GM12878 (cell line): Measurements from ENCODE around the gene RBBP9. TPM values are rescaled to one million over a fixed set of nuclear protein-coding genes. Genes with fewer than 3 reads are reported as not detected.

Source experiments
- ATAC-seq: fragments of 200-7000 bp; cut with Tn5 transposase; 3 replicates; pipeline ENCODE4 v1.9.1; 2020; ENCODE audit warnings: mild to moderate bottlenecking, moderate library complexity
- BruUV-seq: library from RNA; stranded (reverse); fragments of 400-500 nt; replicated peaks from 2 replicates; lab custom pipeline; 2021; lab: Mats Ljungman, UMichigan
- CTCF ChIA-PET: fragments of 300-600 bp; sonication (Branson Sonifier 250); formaldehyde crosslinking; extraction: SDS; loops from one replicate; lab custom pipeline; 2021; ENCODE audit warnings: inconsistent platforms; lab: Yijun Ruan, JAX
- POLR2A ChIA-PET: fragments of 350-600 bp; formaldehyde crosslinking; extraction: SDS; loops from one replicate; lab custom pipeline; 2021; ENCODE audit warnings: inconsistent platforms; lab: Charles Lee
- RAD21 ChIA-PET: fragments of 300-600 bp; sonication (Branson Sonifier 250); formaldehyde crosslinking; loops from one replicate; lab custom pipeline; 2023; ENCODE audit warnings: antibody characterized with exemption; ENCODE audit not compliant: unreplicated experiment; lab: Charles Lee
- SMC1A ChIA-PET: fragments of 300-600 bp; sonication (Branson Sonifier 250); formaldehyde crosslinking; loops from one replicate; lab custom pipeline; 2023; ENCODE audit not compliant: unreplicated experiment, uncharacterized antibody; lab: Charles Lee
- DNase-seq: peaks from one replicate; pipeline ENCODE4 v3.0.0-alpha.2; 2011; ENCODE audit warnings: low read depth, low spot score
- FAIRE-seq: peaks from 3 replicates; lab custom pipeline; 2011; peaks lifted over from hg19 to GRCh38; lab: Jason Lieb, UNC
- H2AFZ ChIP-seq: 2 replicates; pipeline ENCODE4 v1.6.0; 2011; ENCODE audit warnings: low read depth, low read length, control low read depth; ENCODE audit not compliant: control insufficient read depth
- H3K27ac ChIP-seq: 2 replicates; pipeline ENCODE4 v1.5.1; 2011; ENCODE audit warnings: control low read depth; ENCODE audit not compliant: control insufficient read depth, insufficient read depth
- H3K27me3 ChIP-seq, 2 experiments: replicated peaks in 1 of 2; 2 replicates each; pipeline versions ENCODE4 v1.6.0 to v1.6.1; 2011; ENCODE audit warnings: low read length in 1 of 2; ENCODE audit not compliant: control insufficient read depth in 2 of 2, insufficient read depth in 2 of 2
- H3K36me3 ChIP-seq, 2 experiments: 2 replicates each; pipeline ENCODE4 v1.5.1; 2011; ENCODE audit warnings: low read length in 1 of 2; ENCODE audit not compliant: control insufficient read depth in 2 of 2, insufficient read depth in 2 of 2
- H3K4me1 ChIP-seq: 2 replicates; pipeline ENCODE4 v1.6.1; 2011; ENCODE audit warnings: mild to moderate bottlenecking, low read length, moderate library complexity, mixed read lengths; ENCODE audit not compliant: control insufficient read depth, insufficient read depth
- H3K4me2 ChIP-seq: 2 replicates; pipeline ENCODE4 v1.6.0; 2011; ENCODE audit warnings: control low read depth; ENCODE audit not compliant: control insufficient read depth, insufficient read depth
- H3K4me3 ChIP-seq: fragments of 200-600 bp; sonication (generic); 2 replicates; pipeline ENCODE4 v1.5.1; 2016
- H3K79me2 ChIP-seq: 2 replicates; pipeline ENCODE4 v1.6.0; 2011; ENCODE audit warnings: low read length; ENCODE audit not compliant: control insufficient read depth, insufficient read depth
- H3K9ac ChIP-seq: 2 replicates; pipeline ENCODE4 v1.8.0; 2011; ENCODE audit warnings: low read length, control low read depth, mixed read lengths; ENCODE audit not compliant: control insufficient read depth, insufficient read depth
- H3K9me3 ChIP-seq: replicated peaks from 3 replicates; pipeline ENCODE4 v1.5.1; 2011; ENCODE audit warnings: mild to moderate bottlenecking, low read length; ENCODE audit not compliant: control insufficient read depth, insufficient read depth
- H4K20me1 ChIP-seq: 2 replicates; pipeline ENCODE4 v1.6.0; 2011; ENCODE audit not compliant: control insufficient read depth, insufficient read depth
- CBX3 ChIP-seq: fragments of 200-600 bp; sonication (generic); IDR thresholded peaks from 2 replicates; pipeline ENCODE4 v1.6.1; 2016; ENCODE audit warnings: low read depth, borderline replicate concordance
- ETV6 ChIP-seq, 2 experiments: fragments of 450-650 bp in 1 of 2; IDR thresholded peaks in 1 of 2; conservative IDR thresholded peaks in 1 of 2; 2 replicates each; pipeline ENCODE4 v1.6.1; 2014; ENCODE audit warnings: antibody characterized with exemption in 1 of 2, borderline replicate concordance in 1 of 2, low read depth in 1 of 2, mild to moderate bottlenecking in 1 of 2, moderate library complexity in 1 of 2
- JUNB ChIP-seq: IDR thresholded peaks from 2 replicates; pipeline ENCODE4 v1.6.1; 2016; ENCODE audit warnings: antibody characterized with exemption, mild to moderate bottlenecking
- KDM1A ChIP-seq: fragments of 200-600 bp; sonication (generic); IDR thresholded peaks from 2 replicates; pipeline ENCODE4 v1.6.1; 2016; ENCODE audit warnings: borderline replicate concordance
- KLF5 ChIP-seq: fragments of 450-650 bp; IDR thresholded peaks from 2 replicates; pipeline ENCODE4 v1.6.1; 2014; ENCODE audit warnings: mild to moderate bottlenecking; ENCODE audit not compliant: partially characterized antibody
- SIN3A ChIP-seq: IDR thresholded peaks from 2 replicates; pipeline ENCODE4 v1.6.1; 2012; ENCODE audit warnings: low read depth, low read length, improper control_type of control experiment
- SPI1 ChIP-seq: IDR thresholded peaks from 2 replicates; pipeline ENCODE4 v1.6.1; 2011; ENCODE audit warnings: low read depth, mild to moderate bottlenecking, low read length, moderate library complexity, borderline replicate concordance; ENCODE audit not compliant: insufficient read depth
- TAF1 ChIP-seq: IDR thresholded peaks from 2 replicates; pipeline ENCODE4 v1.6.1; 2011; ENCODE audit warnings: mild to moderate bottlenecking, low read depth, low read length, borderline replicate concordance
- WGBS: methylation state at CpG from one replicate; pipeline ENCODE4 v1.1.6; 2016; ENCODE audit warnings: low lambda C conversion rate; ENCODE audit not compliant: insufficient replicate concordance, insufficient coverage; ENCODE audit errors: missing lambda C conversion rate; 5-methylcytosine and 5-hydroxymethylcytosine counted together
- in situ Hi-C: fragments of 300-500 bp; cut with MboI; formaldehyde crosslinking; loops from 9 replicates; pipeline ENCODE4 v1.14.3; 2018; ENCODE audit warnings: mixed read lengths
- intact Hi-C: fragments of 100-400 bp; cut with micrococcal nuclease; formaldehyde crosslinking; loops from one replicate; pipeline ENCODE4 v1.14.2; 2022; ENCODE audit not compliant: unreplicated experiment
- polyA plus RNA-seq, 11 experiments: library from polyadenylated mRNA; depleted of rRNA in 4 of 11; unstranded in 6 of 11; stranded (reverse) in 5 of 11; fragments of >200 nt; fragmentation: Nextera tagmentation in 4 of 11; fragmentation: Illumina TruSeq in 1 of 11; extraction: Ambion mirVana in 4 of 11; extraction: Trizol in 1 of 11; gene quantifications; 1 replicate in 1 of 11; 2 replicates in 10 of 11; pipeline versions ENCODE4 v1.2.1 to v1.2.3, GENCODE V29; 2011 to 2016; ENCODE audit warnings: inconsistent platforms in 2 of 11, missing spikeins in 2 of 11, low read depth in 1 of 11
- total RNA-seq, 4 experiments: library from RNA; depleted of rRNA in 3 of 4; stranded (reverse); fragments of >200 nt in 3 of 4; fragmentation: Illumina TruSeq in 1 of 4; extraction: Trizol in 1 of 4; gene quantifications; 2 replicates each; pipeline versions ENCODE4 v1.2.1 to v1.2.3, GENCODE V29; 2013 to 2021
- TF ChIP-seq, protein P1 (sequence below): fragments of 450-650 bp; formaldehyde crosslinking; IDR thresholded peaks from 2 replicates; pipeline ENCODE4 v1.5.0; 2022; ENCODE audit warnings: mild to moderate bottlenecking, missing genetic modification characterization

RBBP9 gene
- total and polyA plus RNA-seq, 10 of the 15 experiments (the other 5 are each of a cell fraction or from before 2014, with no cell fraction given): 7.1 to 34.1 (median 16.0) TPM

DNA sequence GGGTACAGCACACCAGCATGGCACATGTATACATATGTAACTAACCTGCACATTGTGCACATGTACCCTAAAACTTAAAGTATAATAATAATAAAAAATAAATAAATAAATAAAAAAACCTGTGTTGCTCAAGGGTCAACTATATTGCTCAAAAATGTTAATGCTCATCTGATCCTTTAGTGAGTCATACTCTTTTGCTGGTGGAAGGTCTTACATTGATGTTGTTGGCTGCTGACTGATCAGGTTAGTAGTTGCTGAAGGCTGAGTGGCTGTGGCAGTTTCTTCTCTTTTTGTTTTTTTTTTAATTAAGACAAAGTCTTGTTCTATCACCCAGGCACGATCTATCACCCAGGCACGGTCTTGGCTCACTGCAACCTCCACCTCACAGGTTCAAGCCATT lies 40.6 kb upstream of the RBBP9 start:
- Histone ChIP-seq H2AFZ (no peak overlapping the region), H3K4me1 (no peaks in the 10 kb centered on the region), H3K9ac (no peak overlapping the region), H3K79me2 (no peaks in the 10 kb centered on the region), H3K27ac (no peak overlapping the region), H4K20me1 (no peaks in the 10 kb centered on the region), H3K4me2 (no peak overlapping the region), H3K4me3 (no peak overlapping the region), H3K27me3 (no peaks in the 10 kb centered on the region), H3K36me3 (peaks cover 8 to 33% of the 10 kb centered on the region in 2 experiments), H3K9me3 (no peaks in the 10 kb centered on the region)
- intact Hi-C loops: no loop called here
- ATAC-seq: no peak
- no peak for DNase-seq
- BruUV-seq: no TSS peak
- SMC1A ChIA-PET: no interaction called here
- CTCF ChIA-PET: no interaction called here
- FAIRE-seq: no peak
- in situ Hi-C loops: no loop called here
- TF ChIP-seq, protein P1, sequence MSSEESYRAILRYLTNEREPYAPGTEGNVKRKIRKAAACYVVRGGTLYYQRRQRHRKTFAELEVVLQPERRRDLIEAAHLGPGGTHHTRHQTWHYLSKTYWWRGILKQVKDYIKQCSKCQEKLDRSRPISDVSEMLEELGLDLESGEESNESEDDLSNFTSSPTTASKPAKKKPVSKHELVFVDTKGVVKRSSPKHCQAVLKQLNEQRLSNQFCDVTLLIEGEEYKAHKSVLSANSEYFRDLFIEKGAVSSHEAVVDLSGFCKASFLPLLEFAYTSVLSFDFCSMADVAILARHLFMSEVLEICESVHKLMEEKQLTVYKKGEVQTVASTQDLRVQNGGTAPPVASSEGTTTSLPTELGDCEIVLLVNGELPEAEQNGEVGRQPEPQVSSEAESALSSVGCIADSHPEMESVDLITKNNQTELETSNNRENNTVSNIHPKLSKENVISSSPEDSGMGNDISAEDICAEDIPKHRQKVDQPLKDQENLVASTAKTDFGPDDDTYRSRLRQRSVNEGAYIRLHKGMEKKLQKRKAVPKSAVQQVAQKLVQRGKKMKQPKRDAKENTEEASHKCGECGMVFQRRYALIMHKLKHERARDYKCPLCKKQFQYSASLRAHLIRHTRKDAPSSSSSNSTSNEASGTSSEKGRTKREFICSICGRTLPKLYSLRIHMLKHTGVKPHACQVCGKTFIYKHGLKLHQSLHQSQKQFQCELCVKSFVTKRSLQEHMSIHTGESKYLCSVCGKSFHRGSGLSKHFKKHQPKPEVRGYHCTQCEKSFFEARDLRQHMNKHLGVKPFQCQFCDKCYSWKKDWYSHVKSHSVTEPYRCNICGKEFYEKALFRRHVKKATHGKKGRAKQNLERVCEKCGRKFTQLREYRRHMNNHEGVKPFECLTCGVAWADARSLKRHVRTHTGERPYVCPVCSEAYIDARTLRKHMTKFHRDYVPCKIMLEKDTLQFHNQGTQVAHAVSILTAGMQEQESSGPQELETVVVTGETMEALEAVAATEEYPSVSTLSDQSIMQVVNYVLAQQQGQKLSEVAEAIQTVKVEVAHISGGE: no peak
- no peak for TF ChIP-seq KDM1A
- no peak for TF ChIP-seq SIN3A
- no peak for TF ChIP-seq ETV6 (conservative IDR thresholded peaks at IDR 0.05 in 1 of 2, IDR thresholded peaks at IDR 0.05 in 1 of 2; ENCODE audit: borderline replicate concordance in 1 of 2, low read depth in 1 of 2)
- TF ChIP-seq KLF5: no peak
- no peak for TF ChIP-seq TAF1
- TF ChIP-seq CBX3: no peak
- TF ChIP-seq JUNB: no peak
- TF ChIP-seq SPI1: no peak
- 100% methylated on average over 2 of the region's 2 CpGs for WGBS
- RAD21 ChIA-PET: no interaction called here
- POLR2A ChIA-PET: no interaction called here
